A673 (cell line): ENCODE data around the gene PHYHD1. TPM values are rescaled to one million over a fixed set of nuclear protein-coding genes. Genes with fewer than 3 reads are reported as not detected.

ENCODE experiments used
- BruUV-seq: library from RNA; stranded (reverse); fragments of 400-500 nt; replicated peaks from 2 replicates; lab custom pipeline; 2021; lab: Mats Ljungman, UMichigan
- CTCF ChIA-PET: fragments of 300-600 bp; sonication (Branson Sonifier 250); formaldehyde crosslinking; loops from one replicate; lab custom pipeline; 2022; ENCODE audit warnings: antibody characterized with exemption; lab: Charles Lee
- POLR2A ChIA-PET: fragments of 300-600 bp; sonication (Branson Sonifier 250); formaldehyde crosslinking; loops from one replicate; lab custom pipeline; 2022; ENCODE audit warnings: antibody characterized with exemption; ENCODE audit not compliant: low non-redundant PET; lab: Charles Lee
- DNase-seq: peaks from one replicate; pipeline ENCODE4 v3.0.0-alpha.2; 2015; ENCODE audit warnings: low spot score
- H3K27ac ChIP-seq: fragments of 200-600 bp; sonication (generic); 2 replicates; pipeline ENCODE4 v1.5.1; 2016; ENCODE audit warnings: mixed run types, low read depth, mild to moderate bottlenecking, mixed read lengths, antibody characterized with exemption, low read length; ENCODE audit not compliant: poor library complexity, severe bottlenecking
- H3K27me3 ChIP-seq: fragments of 200-600 bp; sonication (generic); replicated peaks from 2 replicates; pipeline ENCODE4 v1.6.1; 2017; ENCODE audit warnings: mixed run types, low read depth, mild to moderate bottlenecking, mixed read lengths, antibody characterized with exemption, low read length; ENCODE audit not compliant: insufficient read depth, poor library complexity
- H3K36me3 ChIP-seq: fragments of 200-600 bp; sonication (generic); 2 replicates; pipeline ENCODE4 v1.6.1; 2016; ENCODE audit warnings: mixed run types, mild to moderate bottlenecking, mixed read lengths, antibody characterized with exemption, low read length; ENCODE audit not compliant: insufficient read depth, poor library complexity, severe bottlenecking
- H3K4me1 ChIP-seq: fragments of 200-600 bp; sonication (generic); 2 replicates; pipeline ENCODE4 v1.6.1; 2017; ENCODE audit warnings: mixed run types, mild to moderate bottlenecking, mixed read lengths, antibody characterized with exemption, low read length; ENCODE audit not compliant: insufficient read depth, poor library complexity, severe bottlenecking
- H3K4me3 ChIP-seq: fragments of 200-600 bp; sonication (generic); 2 replicates; pipeline ENCODE4 v1.5.1; 2016; ENCODE audit warnings: low read depth, mixed run types, mild to moderate bottlenecking, mixed read lengths, low read length; ENCODE audit not compliant: poor library complexity, severe bottlenecking
- H3K9me3 ChIP-seq: fragments of 200-600 bp; sonication (generic); 2 replicates; pipeline ENCODE4 v1.6.1; 2016; ENCODE audit warnings: mixed run types, low read depth, mild to moderate bottlenecking, mixed read lengths, antibody characterized with exemption, low read length; ENCODE audit not compliant: poor library complexity, severe bottlenecking
- CTCF ChIP-seq: fragments of 300-800, 200-600 bp; sonication (generic); conservative IDR thresholded peaks from 2 replicates; pipeline ENCODE4 v1.5.1; 2017; ENCODE audit warnings: low read depth, mild to moderate bottlenecking, antibody characterized with exemption, low read length, moderate library complexity, mixed read lengths
- EZH2 ChIP-seq: fragments of 200-600 bp; sonication (generic); IDR thresholded peaks from 2 replicates; pipeline ENCODE4 v1.6.1; 2017; ENCODE audit warnings: borderline replicate concordance, low read depth, mild to moderate bottlenecking, mixed read lengths, antibody characterized with exemption, low read length; ENCODE audit not compliant: poor library complexity, severe bottlenecking
- intact Hi-C: fragments of 100-400 bp; cut with micrococcal nuclease; formaldehyde crosslinking; loops from one replicate; pipeline ENCODE4 v1.10.0; 2022; ENCODE audit not compliant: unreplicated experiment
- total RNA-seq: library from RNA; stranded (reverse); gene quantifications from 2 replicates; pipeline ENCODE4 v1.2.3, GENCODE V29; 2021

Gene PHYHD1
- total RNA-seq, 1 experiment from 2014 or later, result 6.3 TPM

GRCh38 chr9:128969491-128969890 is 48.7 kb downstream of the PHYHD1 start:
- intact Hi-C loops, result no loop called here
- Histone ChIP-seq H3K4me1 (no peaks in the 10 kb centered on the region), H3K4me3 (no peak overlapping the region), H3K27ac (no peak overlapping the region), H3K9me3 (no peaks in the 10 kb centered on the region), H3K36me3 (peaks cover 70% of the 10 kb centered on the region), H3K27me3 (no peaks in the 10 kb centered on the region)
- no TSS peak for BruUV-seq
- DNase-seq, result no peak
- CTCF ChIA-PET, result no interaction called here
- POLR2A ChIA-PET, result no interaction called here
- TF ChIP-seq CTCF (no peak), EZH2 (no peak)

GRCh38 chr9:128972956-128973355 is 52.2 kb downstream of the PHYHD1 start:
- DNase-seq, result no peak
- Histone ChIP-seq H3K9me3 (no peaks in the 10 kb centered on the region), H3K36me3 (peaks cover 87% of the 10 kb centered on the region), H3K27me3 (no peaks in the 10 kb centered on the region), H3K4me1 (no peaks in the 10 kb centered on the region), H3K27ac (no peak overlapping the region), H3K4me3 (no peak overlapping the region)
- no peak for TF ChIP-seq CTCF
- TF ChIP-seq EZH2, result no peak
- ChIA-PET POLR2A (no interaction called here), CTCF (interaction anchor here (0.6 kb wide), 1 partner anchor 226 kb away, joined by 8 read pairs; no protein-coding TSS in a partner anchor)
- intact Hi-C loops, result no loop called here
- BruUV-seq, result no TSS peak

GRCh38 chr9:128979111-128979510 is 58.3 kb downstream of the PHYHD1 start:
- no peaks in the 10 kb centered on the region for H3K9me3 ChIP-seq
- no peak overlapping the region for H3K27ac ChIP-seq
- H3K4me1 ChIP-seq, result no peaks in the 10 kb centered on the region
- ChIA-PET POLR2A (no interaction called here), CTCF (no interaction called here)
- H3K27me3 ChIP-seq, result no peaks in the 10 kb centered on the region
- TF ChIP-seq EZH2, result no peak
- no peak for TF ChIP-seq CTCF
- no TSS peak for BruUV-seq
- peaks cover 86% of the 10 kb centered on the region for H3K36me3 ChIP-seq
- DNase-seq, result no peak
- intact Hi-C loops, result no loop called here
- no peak overlapping the region for H3K4me3 ChIP-seq
